LNCaP clone FGC (cell line): ENCODE data around the gene CDA.

Experiments
- DNase-seq: peaks from one replicate; pipeline ENCODE4 v3.0.0-alpha.2; 2011; ENCODE audit warnings: low read depth
- H3K4me3 ChIP-seq: 2 replicates; pipeline ENCODE4 v1.5.1; 2011; ENCODE audit warnings: mild to moderate bottlenecking, low read depth, low read length, control low read depth
- TF ChIP-seq, protein P1 (sequence below): IDR thresholded peaks from 2 replicates; pipeline ENCODE4 v1.5.1; 2012; ENCODE audit warnings: mild to moderate bottlenecking; ENCODE audit not compliant: control insufficient read depth, insufficient read depth; ENCODE audit errors: extremely low read depth

CDA gene

DNA sequence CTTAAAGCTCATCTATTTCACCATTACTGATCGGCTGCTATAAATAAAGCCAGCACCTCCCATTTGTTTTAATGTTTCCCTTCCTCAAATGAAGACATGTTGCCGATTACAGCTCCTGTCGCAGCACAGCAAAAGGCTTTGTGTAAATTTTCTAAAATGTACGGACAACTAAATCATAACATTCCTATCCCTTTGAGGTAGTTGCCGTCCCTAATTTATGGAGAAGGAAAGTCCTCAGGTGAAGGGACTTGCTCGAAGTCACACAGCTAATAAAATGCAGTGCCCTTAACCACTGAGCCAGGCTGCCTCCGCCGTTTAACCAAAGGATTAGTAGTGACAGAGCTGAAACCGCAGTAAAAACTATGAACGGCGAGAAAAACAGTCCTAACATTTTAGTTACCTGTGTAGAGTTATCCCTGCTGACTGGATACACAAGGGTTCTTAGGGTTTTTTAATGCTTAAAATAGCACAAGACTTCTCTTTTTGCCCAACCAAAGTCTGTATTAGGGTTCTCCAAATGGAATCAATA is 45.2 kb downstream of the CDA start:
- TF ChIP-seq, protein P1, sequence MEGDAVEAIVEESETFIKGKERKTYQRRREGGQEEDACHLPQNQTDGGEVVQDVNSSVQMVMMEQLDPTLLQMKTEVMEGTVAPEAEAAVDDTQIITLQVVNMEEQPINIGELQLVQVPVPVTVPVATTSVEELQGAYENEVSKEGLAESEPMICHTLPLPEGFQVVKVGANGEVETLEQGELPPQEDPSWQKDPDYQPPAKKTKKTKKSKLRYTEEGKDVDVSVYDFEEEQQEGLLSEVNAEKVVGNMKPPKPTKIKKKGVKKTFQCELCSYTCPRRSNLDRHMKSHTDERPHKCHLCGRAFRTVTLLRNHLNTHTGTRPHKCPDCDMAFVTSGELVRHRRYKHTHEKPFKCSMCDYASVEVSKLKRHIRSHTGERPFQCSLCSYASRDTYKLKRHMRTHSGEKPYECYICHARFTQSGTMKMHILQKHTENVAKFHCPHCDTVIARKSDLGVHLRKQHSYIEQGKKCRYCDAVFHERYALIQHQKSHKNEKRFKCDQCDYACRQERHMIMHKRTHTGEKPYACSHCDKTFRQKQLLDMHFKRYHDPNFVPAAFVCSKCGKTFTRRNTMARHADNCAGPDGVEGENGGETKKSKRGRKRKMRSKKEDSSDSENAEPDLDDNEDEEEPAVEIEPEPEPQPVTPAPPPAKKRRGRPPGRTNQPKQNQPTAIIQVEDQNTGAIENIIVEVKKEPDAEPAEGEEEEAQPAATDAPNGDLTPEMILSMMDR: no peak
- H3K4me3 ChIP-seq: peak overlapping the region; percentile 54
- no peak for DNase-seq

DNA sequence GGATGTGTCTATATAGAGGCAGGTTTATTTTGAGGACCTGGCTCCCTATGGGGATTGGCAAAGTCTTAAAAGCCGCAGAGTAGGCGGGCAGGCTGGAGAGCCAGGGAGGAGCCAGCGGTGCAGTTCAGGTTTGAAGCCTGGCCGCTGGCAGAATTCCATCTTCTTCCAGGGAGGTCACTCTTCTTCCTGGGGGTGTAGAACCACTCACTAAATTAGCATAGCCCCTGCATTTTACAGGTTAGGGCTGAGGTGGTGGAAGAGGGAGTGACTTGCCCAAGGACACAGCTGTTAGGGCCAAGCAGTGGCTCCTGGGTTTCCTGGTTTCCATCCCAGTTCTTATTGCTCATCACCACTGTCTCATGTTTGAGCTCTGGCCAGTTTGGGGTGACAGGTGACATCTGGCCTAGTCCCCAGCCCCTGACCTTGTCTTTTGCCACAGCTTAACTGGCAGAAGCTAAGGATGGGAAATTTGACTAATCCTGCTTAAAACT is 45.7 kb downstream of the CDA start:
- TF ChIP-seq, protein P1: no peak
- no peak for DNase-seq

DNA sequence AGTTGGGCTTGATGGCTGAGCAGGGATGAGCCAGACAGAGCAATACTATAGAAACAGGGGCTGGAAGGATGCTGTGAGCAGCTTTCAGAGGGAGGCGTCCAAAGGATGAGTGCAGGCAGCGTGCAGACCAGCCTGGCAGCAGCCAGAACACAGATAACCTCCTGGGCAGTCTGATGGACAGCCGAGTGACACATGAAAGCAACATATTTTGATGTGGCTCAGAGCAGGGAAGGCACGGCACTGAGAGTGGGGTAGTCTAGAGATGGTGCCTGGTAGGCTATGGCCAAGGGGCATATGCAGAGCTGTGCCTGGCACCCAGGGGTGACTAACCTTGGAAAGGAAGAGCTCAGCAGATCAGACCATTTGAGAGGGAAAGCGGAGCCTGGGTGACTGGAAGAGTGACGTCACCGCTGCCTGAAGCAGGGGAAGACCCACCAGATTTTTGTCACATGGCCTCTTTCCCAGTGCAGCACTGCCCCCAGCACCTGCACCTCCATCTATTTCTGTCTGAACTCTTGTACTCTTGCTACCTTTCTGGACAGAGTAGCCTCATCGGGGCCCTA is 48.0 kb downstream of the CDA start:
- DNase-seq: no peak
- no peak overlapping the region for H3K4me3 ChIP-seq
- TF ChIP-seq, protein P1: no peak

More for the DNA sequence above, 45.7 kb downstream of the CDA start:
- peak overlapping the region; percentile 54 for H3K4me3 ChIP-seq

DNA sequence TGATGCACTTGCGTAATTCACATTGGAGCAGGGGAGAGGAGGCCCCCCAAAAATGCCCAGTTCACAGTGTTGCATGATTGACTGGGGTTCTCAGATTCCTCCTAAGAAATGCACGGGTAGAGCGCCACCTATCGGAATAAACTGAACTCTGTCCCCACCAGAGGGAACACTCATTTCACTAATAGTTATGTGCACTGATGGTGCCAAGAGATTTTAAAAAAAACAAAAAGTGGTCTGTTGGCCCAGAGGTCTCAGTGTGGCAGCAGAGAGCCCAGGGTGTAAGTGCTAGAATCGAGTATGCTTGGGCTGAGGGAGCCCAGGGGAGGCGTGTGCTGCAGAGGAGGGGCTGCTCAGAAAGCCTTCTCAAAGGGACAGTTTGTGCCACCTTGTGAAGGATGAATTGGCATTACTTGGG is 51.3 kb downstream of the CDA start:
- TF ChIP-seq, protein P1: peak; percentile 52
- no peak overlapping the region for H3K4me3 ChIP-seq
- no peak for DNase-seq

DNA sequence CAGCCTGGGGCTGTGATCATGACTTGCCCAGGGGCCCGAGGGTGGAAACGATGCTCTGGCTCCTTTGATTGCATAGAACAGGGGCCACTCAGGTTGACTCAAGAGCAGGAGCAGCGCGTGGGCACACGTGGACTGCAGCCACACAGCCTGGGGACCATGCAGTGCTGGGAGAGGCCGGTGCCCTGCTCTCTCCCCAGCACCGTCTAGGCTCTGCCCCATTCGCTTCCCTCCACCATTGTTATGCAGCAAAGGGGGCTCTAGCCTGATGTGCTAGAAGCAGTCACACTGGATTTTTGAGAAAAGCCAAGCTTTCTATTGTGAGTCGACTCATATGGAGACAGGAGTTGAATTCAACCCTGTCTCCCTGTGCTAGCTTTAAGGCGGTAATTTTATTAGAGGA is 53.1 kb downstream of the CDA start:
- TF ChIP-seq, protein P1: no peak
- no peak overlapping the region for H3K4me3 ChIP-seq
- DNase-seq: no peak

DNA sequence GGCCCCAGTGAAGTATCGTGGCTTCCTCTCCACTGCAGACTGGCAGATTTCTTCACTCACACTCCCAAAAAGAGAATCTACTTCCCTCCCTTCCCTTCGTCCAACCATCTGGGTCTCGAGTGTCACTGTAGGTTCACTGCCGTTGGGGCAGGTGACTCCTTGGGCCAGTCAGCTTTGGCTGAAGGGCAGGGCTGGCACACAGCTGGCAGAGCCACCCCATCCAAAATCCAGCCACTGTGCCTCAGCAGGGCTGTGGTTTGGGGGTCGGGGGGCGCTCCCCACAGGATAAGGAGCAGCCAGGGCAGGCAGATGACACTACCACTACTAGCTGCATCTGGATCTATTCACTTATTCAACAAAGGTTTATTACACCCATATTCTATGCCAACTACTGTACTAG is 54.2 kb downstream of the CDA start:
- H3K4me3 ChIP-seq: no peak overlapping the region
- DNase-seq: no peak
- TF ChIP-seq, protein P1: no peak

DNA sequence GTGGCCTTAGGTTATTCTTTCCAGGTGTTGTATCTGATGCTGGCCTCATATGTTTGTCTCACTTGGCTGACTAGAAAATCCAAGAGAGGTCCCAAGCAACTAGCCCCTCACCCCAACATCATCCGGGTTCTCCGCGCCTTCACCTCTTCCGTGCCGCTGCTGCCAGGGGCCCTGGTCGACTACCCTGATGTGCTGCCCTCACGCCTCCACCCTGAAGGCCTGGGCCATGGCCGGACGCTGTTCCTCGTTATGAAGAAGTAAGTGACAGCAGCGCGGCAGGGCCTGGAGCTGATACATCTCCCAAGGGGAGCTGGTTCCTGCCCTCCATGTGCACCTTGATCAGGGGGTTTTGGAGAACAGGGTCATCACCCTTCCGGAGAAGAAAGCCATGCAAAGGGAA is 55.5 kb downstream of the CDA start:
- TF ChIP-seq, protein P1: no peak
- H3K4me3 ChIP-seq: no peak overlapping the region
- no peak for DNase-seq
